ENCODE data around the gene ECT2. TPM values are rescaled to one million over a fixed set of nuclear protein-coding genes. Genes with fewer than 3 reads are reported as not detected.

The ECT2 gene
- total RNA-seq, 1 experiment from 2014 or later: 81.3 TPM

DNA sequence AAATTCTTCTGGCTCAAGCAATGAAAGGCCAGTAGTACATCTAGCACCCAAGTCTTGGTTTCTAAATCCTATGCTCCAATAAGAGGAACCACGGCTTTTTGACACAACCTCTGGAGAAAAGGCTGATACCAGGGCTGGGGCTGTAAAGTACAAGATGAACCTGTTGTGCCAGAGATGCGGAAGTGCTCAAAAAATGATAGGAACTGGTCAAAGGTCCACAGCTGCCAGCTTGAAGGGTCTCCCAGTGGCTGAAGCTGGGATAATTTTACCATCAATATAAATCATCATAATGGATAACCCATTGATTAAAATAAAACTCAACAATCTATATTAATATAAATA is 39.1 kb upstream of the ECT2 start:
- Histone ChIP-seq H2BK5ac (ENCODE audit: insufficient read length, low read length) (no peak overlapping the region), H3K27ac (ENCODE audit: insufficient read length, low read depth, low read length) (no peak overlapping the region), H3T11ph (ENCODE audit: low read length) (no peak overlapping the region), H4K91ac (ENCODE audit: insufficient read length, low read depth, low read length) (no peak overlapping the region), H2BK20ac (ENCODE audit: low read depth, low read length, poor library complexity, severe bottlenecking) (no peak overlapping the region), H4K20me1 (ENCODE audit: control insufficient read depth, insufficient read depth, insufficient read length) (no peaks in the 10 kb centered on the region), H3K4ac (ENCODE audit: low read depth, low read length) (no peak overlapping the region), H3K14ac (ENCODE audit: insufficient read depth, low read length) (no peak overlapping the region), H4K5ac (ENCODE audit: insufficient read length, low read depth, low read length) (no peak overlapping the region), H3K79me2 (ENCODE audit: insufficient read depth, low read length) (no peaks in the 10 kb centered on the region), H3K9ac (ENCODE audit: extremely low read depth, insufficient read length, low read length) (no peak overlapping the region), H2AFZ (ENCODE audit: low read length) (peak overlapping the region; percentile 81), H2AK5ac (ENCODE audit: insufficient read length, low read length) (no peak overlapping the region), H3K79me1 (ENCODE audit: insufficient read depth, low read depth, low read length, poor library complexity, severe bottlenecking) (no peaks in the 10 kb centered on the region), H2BK120ac (ENCODE audit: low read depth, low read length, poor library complexity, severe bottlenecking) (no peak overlapping the region), H2BK15ac (ENCODE audit: low read depth, low read length) (no peak overlapping the region), H4K8ac (replicated peaks; ENCODE audit: insufficient read length, low read depth, low read length) (no peak overlapping the region), H3K23me2 (ENCODE audit: insufficient read length, low read depth, low read length, poor library complexity, severe bottlenecking) (peaks cover 10% of the 10 kb centered on the region), H2BK12ac (ENCODE audit: insufficient read length, low read depth, low read length) (no peak overlapping the region), H3K9me3 (ENCODE audit: control insufficient read depth, low read depth, low read length) (no peaks in the 10 kb centered on the region), H3K23ac (ENCODE audit: insufficient read length, low read depth, low read length) (no peak overlapping the region), H3K18ac (ENCODE audit: insufficient read length, low read depth, low read length) (no peak overlapping the region), H3K27me3 (ENCODE audit: insufficient read depth, low read length) (no peaks in the 10 kb centered on the region), H3K56ac (ENCODE audit: insufficient read length, low read depth, low read length) (no peak overlapping the region), H3K4me1 (ENCODE audit: insufficient read depth, low read length) (no peaks in the 10 kb centered on the region), H3K4me2 (ENCODE audit: insufficient read depth, insufficient read length, low read length) (peak overlapping the region; percentile 90)
- peaks cover 13 to 21% of the 10 kb centered on the region in 2 experiments for H3K4me1 Mint-ChIP-seq
- TF ChIP-seq, protein P1, sequence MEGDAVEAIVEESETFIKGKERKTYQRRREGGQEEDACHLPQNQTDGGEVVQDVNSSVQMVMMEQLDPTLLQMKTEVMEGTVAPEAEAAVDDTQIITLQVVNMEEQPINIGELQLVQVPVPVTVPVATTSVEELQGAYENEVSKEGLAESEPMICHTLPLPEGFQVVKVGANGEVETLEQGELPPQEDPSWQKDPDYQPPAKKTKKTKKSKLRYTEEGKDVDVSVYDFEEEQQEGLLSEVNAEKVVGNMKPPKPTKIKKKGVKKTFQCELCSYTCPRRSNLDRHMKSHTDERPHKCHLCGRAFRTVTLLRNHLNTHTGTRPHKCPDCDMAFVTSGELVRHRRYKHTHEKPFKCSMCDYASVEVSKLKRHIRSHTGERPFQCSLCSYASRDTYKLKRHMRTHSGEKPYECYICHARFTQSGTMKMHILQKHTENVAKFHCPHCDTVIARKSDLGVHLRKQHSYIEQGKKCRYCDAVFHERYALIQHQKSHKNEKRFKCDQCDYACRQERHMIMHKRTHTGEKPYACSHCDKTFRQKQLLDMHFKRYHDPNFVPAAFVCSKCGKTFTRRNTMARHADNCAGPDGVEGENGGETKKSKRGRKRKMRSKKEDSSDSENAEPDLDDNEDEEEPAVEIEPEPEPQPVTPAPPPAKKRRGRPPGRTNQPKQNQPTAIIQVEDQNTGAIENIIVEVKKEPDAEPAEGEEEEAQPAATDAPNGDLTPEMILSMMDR (conservative IDR thresholded peaks at IDR 0.05): no peak
- H3K27me3 Mint-ChIP-seq (ENCODE audit: low read depth): peaks cover 16% of the 10 kb centered on the region
- WGBS (ENCODE audit: extremely low coverage, insufficient read length, low lambda C conversion rate): no CpG with 5 or more reads among the region's 2 CpGs
- peak overlapping the region in 1 of 3 experiments; percentile 68; a peak in 1 of 7 replicates for H3K27ac Mint-ChIP-seq
- no peak for DNase-seq
- H3K9me3 Mint-ChIP-seq: no peaks in the 10 kb centered on the region
- H3K4me3 Mint-ChIP-seq: peak overlapping the region; percentile 94 to 95
- no peaks in the 10 kb centered on the region for H3K36me3 Mint-ChIP-seq (ENCODE audit: insufficient read depth in 1 of 3, low read depth in 3 of 3)
